ENCODE results near the gene ZC3H13.

- no peak for TF ChIP-seq CTCF (IDR thresholded peaks at IDR 0.05)
- TF ChIP-seq EP300 (IDR thresholded peaks at IDR 0.05), result no peak
These were observed 91.1 kb downstream of the ZC3H13 start for GRCh38 chr13:45961468-45961867.

Data from gastroesophageal sphincter (tissue), 3 donors.